CD14-positive monocyte (primary cell): ENCODE measurements around the gene KIF16B. TPM values are rescaled to one million over a fixed set of nuclear protein-coding genes. Genes with fewer than 3 reads are reported as not detected.

Experiments
- DNase-seq, 3 donors: peaks; one replicate each; pipeline ENCODE4 v3.0.0-alpha.2; 2011 to 2022
- H2AFZ ChIP-seq: 2 replicates; pipeline ENCODE4 v1.6.0; 2012; ENCODE audit warnings: mild to moderate bottlenecking, low read depth, low read length, inconsistent platforms; ENCODE audit not compliant: insufficient read depth, poor library complexity, severe bottlenecking
- H3K27ac ChIP-seq, 2 donors: 1 replicate in 1 of 2; 2 replicates in 1 of 2; pipeline ENCODE4 v1.5.1; 2012 to 2013; ENCODE audit warnings: low read length in 2 of 2, control low read depth in 1 of 2, inconsistent platforms in 1 of 2, low read depth in 1 of 2, mild to moderate bottlenecking in 1 of 2
- H3K27me3 ChIP-seq, 2 donors: one replicate each; pipeline versions ENCODE4 v1.6.0 to v1.6.1; 2011 to 2013; ENCODE audit warnings: low read length in 2 of 2; ENCODE audit not compliant: control insufficient read depth in 2 of 2, insufficient read depth in 2 of 2
- H3K36me3 ChIP-seq, 2 donors: replicated peaks in 1 of 2; 1 replicate in 1 of 2; 2 replicates in 1 of 2; pipeline versions ENCODE4 v1.5.1 to v1.6.1; 2012 to 2013; ENCODE audit warnings: low read length in 2 of 2, control low read depth in 1 of 2, inconsistent platforms in 1 of 2, mild to moderate bottlenecking in 1 of 2; ENCODE audit not compliant: insufficient read depth in 2 of 2, control insufficient read depth in 1 of 2
- H3K4me1 ChIP-seq, 2 donors: 1 replicate in 1 of 2; 2 replicates in 1 of 2; pipeline versions ENCODE4 v1.5.1 to v1.6.1; 2012 to 2013; ENCODE audit warnings: low read length in 2 of 2, control low read depth in 1 of 2, inconsistent platforms in 1 of 2, mild to moderate bottlenecking in 1 of 2, moderate library complexity in 1 of 2; ENCODE audit not compliant: insufficient read depth in 2 of 2, control insufficient read depth in 1 of 2
- H3K4me2 ChIP-seq: replicated peaks from 2 replicates; pipeline ENCODE3; 2012; ENCODE audit warnings: low read length, moderate library complexity, mild to moderate bottlenecking; ENCODE audit not compliant: poor library complexity, severe bottlenecking; ENCODE audit errors: extremely low read depth
- H3K4me3 ChIP-seq, 3 experiments: fragments of 200-600 bp in 1 of 3; sonication (generic) in 1 of 3; replicated peaks in 1 of 3; 1 replicate in 2 of 3; 2 replicates in 1 of 3; pipeline ENCODE4 v1.5.1; 2011 to 2013; ENCODE audit warnings: low read length in 3 of 3, mild to moderate bottlenecking in 3 of 3, control low read depth in 2 of 3, low read depth in 2 of 3, inconsistent platforms in 1 of 3, moderate library complexity in 1 of 3
- H3K79me2 ChIP-seq: 2 replicates; pipeline ENCODE4 v1.6.0; 2012; ENCODE audit warnings: mild to moderate bottlenecking, control low read depth, inconsistent platforms, low read length, moderate library complexity; ENCODE audit not compliant: insufficient read depth
- H3K9ac ChIP-seq: 2 replicates; pipeline ENCODE4 v1.6.0; 2017; ENCODE audit warnings: low read length, mild to moderate bottlenecking; ENCODE audit not compliant: insufficient read depth, poor library complexity, severe bottlenecking
- H3K9me3 ChIP-seq, 2 donors: replicated peaks in 1 of 2; 1 replicate in 1 of 2; 2 replicates in 1 of 2; pipeline versions ENCODE4 v1.5.1 to v1.6.1; 2012 to 2013; ENCODE audit warnings: low read length in 2 of 2, control low read depth in 1 of 2; ENCODE audit not compliant: control insufficient read depth in 1 of 2, insufficient read depth in 1 of 2
- H4K20me1 ChIP-seq: 2 replicates; pipeline ENCODE4 v1.6.0; 2012; ENCODE audit warnings: mild to moderate bottlenecking, low read length, control low read depth, moderate library complexity; ENCODE audit not compliant: insufficient read depth
- H3K27ac Mint-ChIP-seq, 7 donors: one replicate each; pipeline ENCODE4 v1.8.0; 2020; ENCODE audit warnings: mild to moderate bottlenecking in 7 of 7, mixed read lengths in 7 of 7, moderate library complexity in 6 of 7, inconsistent platforms in 2 of 7
- H3K27me3 Mint-ChIP-seq, 3 donors: one replicate each; pipeline ENCODE4 v1.8.0; 2021 to 2022; ENCODE audit warnings: low read depth in 3 of 3, mild to moderate bottlenecking in 3 of 3, mixed read lengths in 3 of 3, moderate library complexity in 3 of 3, inconsistent platforms in 1 of 3
- H3K36me3 Mint-ChIP-seq, 2 donors: one replicate each; pipeline ENCODE4 v1.8.0; 2020; ENCODE audit warnings: mixed read lengths in 2 of 2, inconsistent platforms in 1 of 2, mild to moderate bottlenecking in 1 of 2
- H3K4me1 Mint-ChIP-seq: one replicate; pipeline ENCODE4 v1.8.0; 2020; ENCODE audit warnings: mild to moderate bottlenecking, mixed read lengths
- H3K4me3 Mint-ChIP-seq, 2 donors: one replicate each; pipeline ENCODE4 v1.8.0; 2020; ENCODE audit warnings: mild to moderate bottlenecking in 2 of 2, mixed read lengths in 2 of 2, moderate library complexity in 1 of 2
- H3K9me3 Mint-ChIP-seq, 7 donors: one replicate each; pipeline ENCODE4 v1.8.0; 2020 to 2022; ENCODE audit warnings: mixed read lengths in 7 of 7, mild to moderate bottlenecking in 6 of 7, moderate library complexity in 6 of 7, inconsistent platforms in 2 of 7
- WGBS: methylation state at CpG from one replicate; pipeline ENCODE4 v1.1.5; 2013; ENCODE audit warnings: missing lambda C conversion rate; ENCODE audit not compliant: insufficient coverage; 5-methylcytosine and 5-hydroxymethylcytosine counted together
- intact Hi-C, 2 donors: fragments of 100-400 bp; cut with micrococcal nuclease; formaldehyde crosslinking; loops; one replicate each; pipeline versions ENCODE4 v1.15.0 to v1.15.1; 2023
- polyA plus RNA-seq, 3 donors: library from polyadenylated mRNA; depleted of rRNA in 1 of 3; unstranded in 2 of 3; stranded (reverse) in 1 of 3; fragments of 300-500 nt in 2 of 3; fragments of >200 nt in 1 of 3; fragmentation: Illumina TruSeq in 2 of 3; gene quantifications; 1 replicate in 2 of 3; 2 replicates in 1 of 3; pipeline ENCODE4 v1.2.3, GENCODE V29; 2012 to 2021
- TF ChIP-seq, protein P1 (sequence below): fragments of 200-600 bp; IDR thresholded peaks from one replicate; pipeline ENCODE4 v1.8.0; 2022; ENCODE audit warnings: antibody characterized with exemption, mild to moderate bottlenecking

Gene KIF16B
- polyA plus RNA-seq, 3 donors: 0.89 to 2.9 (median 2.8) TPM

DNA sequence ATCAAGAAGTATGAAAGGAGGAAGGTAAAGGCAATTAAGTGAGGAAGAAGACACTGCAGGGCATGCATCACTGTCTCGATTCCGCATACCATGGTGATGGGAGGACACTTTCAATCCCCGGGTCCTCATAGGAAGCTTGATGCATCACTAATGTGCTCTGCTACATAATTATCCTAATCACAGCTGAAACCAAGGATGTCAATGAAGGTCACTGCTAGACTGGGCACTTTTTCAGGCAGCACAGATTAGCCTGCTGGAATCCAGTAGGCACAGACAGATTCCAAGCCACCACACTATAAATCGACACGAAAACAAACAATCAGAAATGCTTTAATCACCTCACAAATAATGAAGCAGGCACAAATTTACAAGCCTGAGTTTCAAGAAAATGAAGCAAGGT lies 206.7 kb downstream of the KIF16B start:
- no peak overlapping the region for H3K9ac ChIP-seq
- H3K9me3 ChIP-seq: no peaks in the 10 kb centered on the region
- no peaks in the 10 kb centered on the region for H3K79me2 ChIP-seq
- no peak for DNase-seq
- Mint-ChIP-seq H3K27me3 (peaks cover 0 to 1% (median 0%) of the 10 kb centered on the region in 3 donors), H3K4me3 (no peak overlapping the region), H3K4me1 (no peaks in the 10 kb centered on the region), H3K9me3 (no peaks in the 10 kb centered on the region), H3K36me3 (peaks cover 8 to 23% of the 10 kb centered on the region in 2 donors), H3K27ac (no peak overlapping the region)
- H3K36me3 ChIP-seq: peaks cover 0 to 7% of the 10 kb centered on the region in 2 donors
- H2AFZ ChIP-seq: no peak overlapping the region
- no peaks in the 10 kb centered on the region for H4K20me1 ChIP-seq
- no peaks in the 10 kb centered on the region for H3K27me3 ChIP-seq
- H3K4me3 ChIP-seq: no peak overlapping the region
- no peak overlapping the region for H3K4me2 ChIP-seq
- TF ChIP-seq, protein P1, sequence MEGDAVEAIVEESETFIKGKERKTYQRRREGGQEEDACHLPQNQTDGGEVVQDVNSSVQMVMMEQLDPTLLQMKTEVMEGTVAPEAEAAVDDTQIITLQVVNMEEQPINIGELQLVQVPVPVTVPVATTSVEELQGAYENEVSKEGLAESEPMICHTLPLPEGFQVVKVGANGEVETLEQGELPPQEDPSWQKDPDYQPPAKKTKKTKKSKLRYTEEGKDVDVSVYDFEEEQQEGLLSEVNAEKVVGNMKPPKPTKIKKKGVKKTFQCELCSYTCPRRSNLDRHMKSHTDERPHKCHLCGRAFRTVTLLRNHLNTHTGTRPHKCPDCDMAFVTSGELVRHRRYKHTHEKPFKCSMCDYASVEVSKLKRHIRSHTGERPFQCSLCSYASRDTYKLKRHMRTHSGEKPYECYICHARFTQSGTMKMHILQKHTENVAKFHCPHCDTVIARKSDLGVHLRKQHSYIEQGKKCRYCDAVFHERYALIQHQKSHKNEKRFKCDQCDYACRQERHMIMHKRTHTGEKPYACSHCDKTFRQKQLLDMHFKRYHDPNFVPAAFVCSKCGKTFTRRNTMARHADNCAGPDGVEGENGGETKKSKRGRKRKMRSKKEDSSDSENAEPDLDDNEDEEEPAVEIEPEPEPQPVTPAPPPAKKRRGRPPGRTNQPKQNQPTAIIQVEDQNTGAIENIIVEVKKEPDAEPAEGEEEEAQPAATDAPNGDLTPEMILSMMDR: no peak
- intact Hi-C loops: no loop called here
- H3K4me1 ChIP-seq: no peaks in the 10 kb centered on the region
- no peak overlapping the region for H3K27ac ChIP-seq
- WGBS: 100% methylated on average over 3 of the region's 5 CpGs

- Mint-ChIP-seq H3K36me3 (peaks cover 8 to 20% of the 10 kb centered on the region in 2 donors), H3K4me1 (no peaks in the 10 kb centered on the region), H3K9me3 (no peaks in the 10 kb centered on the region), H3K27ac (no peak overlapping the region), H3K4me3 (no peak overlapping the region), H3K27me3 (peaks cover 0 to 1% (median 0%) of the 10 kb centered on the region in 3 donors)
- Histone ChIP-seq H3K9me3 (no peaks in the 10 kb centered on the region), H2AFZ (no peak overlapping the region), H3K4me2 (no peak overlapping the region), H3K4me1 (no peaks in the 10 kb centered on the region), H3K79me2 (no peaks in the 10 kb centered on the region), H4K20me1 (no peaks in the 10 kb centered on the region), H3K36me3 (peaks cover 0 to 7% of the 10 kb centered on the region in 2 donors), H3K4me3 (no peak overlapping the region), H3K27me3 (no peaks in the 10 kb centered on the region), H3K9ac (no peak overlapping the region), H3K27ac (no peak overlapping the region)
- WGBS: no CpG with 5 or more reads among the region's 5 CpGs
- TF ChIP-seq, protein P1: no peak
- DNase-seq: no peak
- intact Hi-C loops: no loop called here
Measured at GRCh38 chr20:16364320-16364687, 208.9 kb downstream of the KIF16B start.
